Myocyte (in vitro differentiated cells): Measurements from ENCODE around the gene DPF1. TPM values are rescaled to one million over a fixed set of nuclear protein-coding genes. Genes with fewer than 3 reads are reported as not detected.

Experiments
- DNase-seq: peaks from one replicate; pipeline ENCODE4 v3.0.0-alpha.2; 2012; ENCODE audit warnings: low read depth
- total RNA-seq: library from RNA; depleted of rRNA; stranded (reverse); fragments of >200 nt; gene quantifications from 2 replicates; pipeline ENCODE4 v1.2.3, GENCODE V29; 2014

The DPF1 gene
- total RNA-seq, 1 donor from 2014 or later, result 1.7 TPM

- no peak for DNase-seq
Observed at GRCh38 chr19:38201731-38202130, 22.3 kb downstream of the DPF1 start.

GRCh38 chr19:38199340-38199739, 24.7 kb downstream of the DPF1 start:
- DNase-seq, result no peak

GRCh38 chr19:38197937-38198704, 25.9 kb downstream of the DPF1 start:
- no peak for DNase-seq

GRCh38 chr19:38196948-38197656, 26.9 kb downstream of the DPF1 start:
- no peak for DNase-seq

DNA sequence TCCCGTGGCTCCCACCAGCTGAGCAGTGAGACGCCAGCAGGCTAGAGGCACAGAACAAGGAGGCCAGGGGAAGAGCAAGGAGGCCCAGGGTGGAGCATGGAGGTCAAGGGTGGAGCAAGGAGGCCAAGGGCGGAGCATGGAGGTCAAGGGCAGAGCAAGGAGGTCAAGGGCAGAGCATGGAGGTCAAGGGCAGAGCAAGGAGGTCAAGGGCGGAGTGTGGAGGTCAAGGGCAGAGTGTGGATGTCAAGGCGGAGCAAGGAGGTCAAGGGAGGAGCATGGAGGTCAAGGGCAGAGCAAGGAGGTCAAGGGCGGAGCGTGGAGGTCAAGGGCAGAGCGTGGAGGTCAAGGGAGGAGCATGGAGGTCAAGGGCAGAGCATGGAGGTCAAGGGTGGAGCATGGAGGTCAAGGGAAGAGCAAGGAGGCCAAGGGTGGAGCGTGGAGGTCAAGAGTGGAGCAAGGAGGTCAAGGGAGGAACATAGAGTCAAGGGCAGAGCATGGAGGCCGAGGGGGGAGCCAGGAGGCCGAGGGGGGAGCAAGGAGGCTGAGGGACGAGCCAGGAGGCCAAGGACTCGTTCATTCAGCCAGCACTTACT, 27.7 kb downstream of the DPF1 start:
- no peak for DNase-seq

DNA sequence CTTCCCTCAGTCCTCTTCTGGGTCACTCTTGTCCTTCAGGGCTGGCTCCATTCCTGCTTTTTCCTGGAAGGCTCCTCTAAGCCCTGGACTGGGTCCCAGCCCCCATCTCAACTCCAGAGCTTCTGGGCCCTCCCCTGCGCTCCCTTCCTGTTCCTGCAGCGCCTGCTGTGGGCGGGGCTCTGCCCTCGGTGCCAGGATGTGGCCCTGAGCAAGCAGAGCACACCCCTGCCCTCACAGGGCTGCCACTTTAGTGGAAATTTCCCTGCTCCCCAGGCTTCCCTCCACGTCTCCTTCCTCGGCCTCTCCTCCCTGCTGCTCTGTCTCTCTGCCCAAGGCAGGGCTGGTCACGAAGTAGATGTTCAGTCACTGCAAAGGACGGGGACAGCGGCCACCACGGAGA, 28.8 kb downstream of the DPF1 start:
- DNase-seq, result no peak

DNA sequence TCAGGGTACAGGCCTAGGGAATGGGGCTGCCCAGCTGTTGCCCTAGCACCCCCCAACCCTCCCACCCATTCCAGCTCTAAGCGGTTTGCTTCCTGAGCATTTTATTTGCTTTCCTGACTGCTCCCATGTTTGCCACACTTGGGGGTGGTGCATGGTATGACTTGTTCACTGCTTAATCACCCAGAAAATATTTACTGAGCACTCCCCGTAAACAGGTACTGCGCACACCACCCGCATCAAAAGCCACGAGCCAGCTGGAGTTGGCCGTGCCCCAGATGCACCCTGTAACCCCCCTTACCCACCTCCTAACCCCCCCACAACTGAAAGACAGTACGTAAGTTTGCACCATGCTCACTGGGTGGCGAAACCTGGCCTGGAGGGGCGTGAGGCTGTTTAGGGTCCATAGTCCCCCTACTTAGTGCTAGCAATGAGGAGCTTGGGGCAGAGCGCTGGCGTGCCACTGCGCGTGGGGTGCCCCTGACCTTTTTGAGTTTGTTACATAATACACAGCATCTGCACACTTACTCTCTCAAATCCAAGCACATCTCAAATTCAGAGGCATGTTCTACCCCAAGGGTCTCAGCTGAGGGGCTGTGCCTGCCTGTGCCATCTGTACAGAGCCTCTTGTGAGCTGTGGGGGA, 29.8 kb downstream of the DPF1 start:
- DNase-seq, result no peak

DNA sequence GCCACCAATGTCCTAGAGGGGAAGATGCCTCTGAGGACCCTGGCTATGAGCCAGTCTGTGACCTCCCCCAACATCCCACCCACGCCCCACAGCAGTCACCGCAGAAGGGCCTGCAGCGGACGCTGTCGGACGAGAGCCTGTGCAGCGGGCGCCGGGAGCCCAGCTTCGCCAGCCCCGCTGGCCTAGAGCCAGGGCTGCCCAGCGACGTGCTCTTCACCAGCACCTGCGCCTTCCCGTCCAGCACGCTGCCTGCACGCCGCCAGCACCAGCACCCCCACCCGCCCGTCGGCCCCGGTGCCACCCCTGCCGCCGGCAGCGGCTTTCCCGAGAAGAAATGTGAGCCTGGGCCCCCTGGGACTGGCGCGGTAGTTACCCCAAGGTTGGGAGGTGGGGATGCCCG, 30.6 kb downstream of the DPF1 start:
- DNase-seq, result no peak

DNA sequence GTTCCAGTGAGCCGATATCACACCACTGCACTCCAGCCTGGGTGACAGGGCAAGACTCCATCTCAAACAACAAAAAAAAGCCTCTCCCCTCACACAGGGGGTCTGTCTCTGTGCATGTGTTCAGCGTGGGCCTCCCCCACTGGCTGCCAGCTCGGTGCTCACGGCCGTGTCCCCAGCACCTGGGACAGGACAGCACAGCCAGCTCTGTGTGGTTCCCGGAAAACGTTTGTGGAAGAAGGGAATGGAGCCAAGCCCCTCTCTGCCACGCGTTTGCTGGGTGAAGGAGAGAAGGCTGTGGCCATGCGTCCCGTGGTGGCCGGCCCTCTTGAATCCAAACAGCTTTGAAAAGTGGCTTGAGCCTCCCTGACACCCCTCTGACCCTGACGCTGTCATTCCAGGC, 32.3 kb downstream of the DPF1 start:
- no peak for DNase-seq

DNA sequence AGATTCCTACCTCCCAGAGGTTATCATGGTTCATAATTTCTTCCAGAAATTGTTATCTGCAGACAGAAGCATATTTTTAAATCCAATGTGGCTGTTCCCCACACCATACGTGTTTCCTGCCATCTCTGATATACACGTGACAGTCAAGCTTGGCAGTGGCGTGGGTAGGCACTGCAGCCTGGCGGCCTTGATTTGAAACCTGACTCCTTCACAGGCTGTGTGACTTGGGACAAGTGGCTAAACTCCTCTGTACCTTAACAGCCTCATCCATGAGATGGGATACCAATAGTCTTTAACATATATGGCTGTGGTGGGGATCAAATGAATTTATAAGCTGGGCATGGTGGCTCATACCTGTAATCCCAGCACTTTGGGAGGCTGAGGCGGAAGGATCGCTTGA, 33.2 kb downstream of the DPF1 start:
- no peak for DNase-seq

DNA sequence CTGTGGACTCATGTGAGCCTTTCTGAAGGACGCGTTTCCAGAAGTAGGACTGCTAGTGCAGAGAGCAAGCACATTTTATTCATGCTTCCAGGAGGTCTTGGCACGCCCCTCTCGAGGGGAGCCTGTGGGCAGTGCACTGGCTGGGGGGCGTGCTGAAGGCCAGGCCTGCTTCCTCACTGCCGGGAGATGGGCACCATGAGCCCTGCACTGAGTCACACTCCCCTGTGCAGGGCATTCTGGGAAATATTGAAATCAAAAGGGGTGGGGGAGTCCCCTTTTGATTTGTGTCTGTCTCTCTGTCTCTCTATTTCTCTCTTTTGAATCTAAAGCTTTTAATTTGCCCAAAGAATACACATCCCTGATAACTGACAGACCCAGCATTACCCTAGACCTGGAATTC, 34.0 kb downstream of the DPF1 start:
- peak; percentile 22 for DNase-seq

GRCh38 chr19:38185562-38185961, 38.5 kb downstream of the DPF1 start:
- no peak for DNase-seq

GRCh38 chr19:38184815-38185214, 39.2 kb downstream of the DPF1 start:
- DNase-seq, result no peak

GRCh38 chr19:38183251-38183897, 40.6 kb downstream of the DPF1 start:
- DNase-seq, result peak; percentile 73

DNA sequence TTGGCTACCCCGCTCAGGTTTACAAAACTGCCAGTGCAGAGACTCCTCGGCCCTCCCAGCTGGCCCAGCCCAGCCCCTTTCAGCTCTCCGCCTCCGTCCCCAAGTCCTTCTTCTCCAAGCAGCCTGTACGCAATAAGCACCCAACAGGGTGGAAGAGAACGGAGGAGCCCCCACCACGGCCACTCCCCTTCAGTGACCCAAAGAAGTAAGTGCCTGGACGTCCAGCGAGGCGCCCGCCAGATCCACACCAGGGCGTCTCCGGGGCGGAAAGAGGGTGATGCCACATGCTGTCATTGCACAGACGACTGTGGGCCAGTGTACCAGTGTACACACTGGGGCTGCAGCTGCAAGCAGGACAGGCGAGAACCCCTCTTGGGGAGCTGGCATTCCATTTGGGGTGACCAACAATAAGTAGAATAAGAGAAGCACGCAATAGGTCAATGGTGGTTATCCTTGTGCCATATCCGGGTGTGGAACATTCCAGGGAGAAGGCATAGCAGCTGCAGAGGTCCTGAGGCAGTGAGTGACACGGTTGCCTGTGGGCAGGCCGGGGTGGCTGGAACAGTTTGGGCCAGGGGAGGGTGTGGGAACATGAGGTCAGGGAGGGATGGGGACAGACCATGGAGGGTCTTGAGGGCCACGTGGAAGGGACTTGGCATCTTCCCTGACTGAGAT, 41.3 kb downstream of the DPF1 start:
- peak; percentile 98 for DNase-seq

DNA sequence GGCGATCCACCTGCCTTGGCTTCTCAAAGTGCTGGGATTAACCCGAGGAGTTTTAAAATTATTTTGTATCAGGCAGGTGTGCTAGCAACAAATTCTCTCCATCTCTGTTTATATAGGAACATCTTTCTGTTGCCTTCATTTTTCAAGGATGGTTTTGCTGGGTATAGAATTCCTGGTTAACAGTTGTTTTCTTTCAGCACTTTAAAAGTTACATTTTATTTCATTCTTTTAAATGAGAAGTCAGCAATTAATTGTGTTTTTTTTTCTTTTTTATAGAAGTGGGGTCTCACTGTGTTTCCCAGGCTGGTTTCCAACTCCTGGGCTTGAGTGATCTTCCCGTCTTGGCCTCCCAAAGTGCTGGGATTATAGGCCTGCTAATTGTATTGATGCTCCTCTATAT, 44.0 kb downstream of the DPF1 start:
- no peak for DNase-seq

DNA sequence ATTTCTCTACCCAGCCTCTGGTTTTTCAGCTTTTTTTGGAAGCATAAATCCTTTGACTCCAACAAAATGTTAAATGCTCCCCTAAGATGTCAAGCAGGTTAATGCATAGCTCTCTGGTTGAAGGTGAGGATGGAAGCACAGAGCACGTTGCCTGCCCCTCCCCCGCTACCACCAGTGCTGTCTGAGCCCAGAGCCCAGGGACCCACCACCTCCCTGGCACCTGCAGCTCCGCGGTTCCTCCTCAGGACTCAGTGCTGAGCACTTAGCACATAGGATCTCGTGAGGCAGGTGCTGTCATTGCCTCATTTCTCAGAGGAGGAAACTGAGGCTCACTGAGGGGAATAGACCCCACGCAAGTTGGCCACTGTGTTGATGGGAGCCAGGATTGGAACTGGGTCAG, 48.6 kb downstream of the DPF1 start:
- no peak for DNase-seq

DNA sequence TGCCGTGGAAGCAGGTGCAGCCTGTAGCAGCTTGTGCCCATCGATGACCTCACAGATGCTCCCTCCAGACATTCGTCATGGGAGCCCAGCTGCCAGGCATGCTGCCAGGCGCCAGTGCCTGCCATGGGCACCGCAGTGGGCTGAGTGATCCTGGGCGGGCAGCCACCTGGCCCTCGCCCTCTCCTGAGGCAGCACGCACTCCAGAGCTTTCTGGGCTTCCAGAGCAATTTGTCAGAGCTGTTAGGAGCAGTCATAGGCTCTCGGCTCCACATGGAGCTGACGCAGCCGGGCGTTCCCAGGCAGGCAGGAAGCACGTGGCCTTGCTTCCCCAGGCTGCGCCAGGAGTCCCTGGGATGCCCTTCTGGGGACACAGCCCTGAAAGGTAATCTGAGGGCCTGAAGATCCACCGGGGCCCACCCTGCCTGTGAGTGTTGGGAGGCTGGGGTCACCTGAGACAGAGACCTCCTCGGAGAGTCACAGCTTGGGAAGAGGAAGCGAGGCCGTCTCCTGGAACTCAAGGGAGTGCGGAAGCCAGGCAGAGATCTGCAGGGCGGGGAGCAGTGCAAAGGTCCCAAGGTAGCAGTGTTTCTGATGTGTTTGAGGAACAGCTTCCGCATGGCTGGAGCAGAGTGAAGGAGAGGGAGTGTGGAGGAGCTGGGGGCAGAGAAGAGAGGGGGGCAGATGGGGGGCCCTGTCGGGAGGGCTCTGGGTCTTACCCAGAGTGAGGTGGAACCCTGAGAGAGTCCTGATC, 50.6 kb downstream of the DPF1 start:
- DNase-seq, result peak; percentile 99

DNA sequence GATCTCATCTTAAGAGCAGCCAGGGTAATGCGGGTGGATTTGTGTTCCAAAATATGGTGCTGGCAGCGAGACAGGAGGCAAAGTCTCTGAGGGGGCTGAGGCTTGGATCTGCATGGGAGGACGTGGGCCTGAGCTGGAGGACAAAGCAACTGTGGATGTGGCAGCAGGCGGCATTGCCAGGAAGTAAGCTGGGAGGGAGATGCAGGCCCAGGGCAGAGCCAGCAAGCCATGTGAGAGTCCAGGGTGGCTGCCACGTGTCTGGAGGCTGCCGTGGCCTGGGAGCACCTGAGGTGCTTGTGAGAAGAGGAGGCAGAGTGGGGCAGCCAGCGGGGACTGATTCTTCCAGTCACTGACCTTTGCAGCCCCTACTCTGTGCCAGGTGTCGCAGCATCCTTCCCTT, 52.0 kb downstream of the DPF1 start:
- DNase-seq, result no peak

- DNase-seq, result no peak
Observed at GRCh38 chr19:38170334-38170733, 53.7 kb downstream of the DPF1 start.
